GM18951 (cell line): Measurements from ENCODE around the gene CHD5.

ENCODE experiments used
- POLR2A ChIP-seq: IDR thresholded peaks from 4 replicates; pipeline ENCODE4 v1.6.1; 2011; ENCODE audit warnings: mild to moderate bottlenecking; ENCODE audit not compliant: insufficient read length, insufficient read depth; ENCODE audit errors: extremely low read depth
- in situ Hi-C: fragments of 300-500 bp; cut with MboI; formaldehyde crosslinking; loops from one replicate; pipeline ENCODE4 v1.12.0; 2022; ENCODE audit warnings: low sequenced_read_pairs, mixed read lengths, inconsistent platforms; ENCODE audit not compliant: unreplicated experiment

Gene CHD5

GRCh38 chr1:6113116-6113515 is 67.0 kb downstream of the CHD5 start:
- in situ Hi-C loops: no loop called here

GRCh38 chr1:6112690-6113005 is 67.5 kb downstream of the CHD5 start:
- TF ChIP-seq POLR2A: no peak
- in situ Hi-C loops: no loop called here

More at GRCh38 chr1:6113116-6113515, 67.0 kb downstream of the CHD5 start:
- TF ChIP-seq POLR2A: no peak

- no peak for TF ChIP-seq POLR2A
- in situ Hi-C loops: no loop called here
These were observed 68.0 kb downstream of the CHD5 start for GRCh38 chr1:6111991-6112689.

- in situ Hi-C loops: no loop called here
- TF ChIP-seq POLR2A: no peak
These were observed 68.5 kb downstream of the CHD5 start for GRCh38 chr1:6111571-6111970.

GRCh38 chr1:6110326-6110725 is 69.8 kb downstream of the CHD5 start:
- in situ Hi-C loops: no loop called here

GRCh38 chr1:6109688-6110087 is 70.4 kb downstream of the CHD5 start:
- no peak for TF ChIP-seq POLR2A

More at GRCh38 chr1:6110326-6110725, 69.8 kb downstream of the CHD5 start:
- no peak for TF ChIP-seq POLR2A

GRCh38 chr1:6108937-6109614 is 71.0 kb downstream of the CHD5 start:
- in situ Hi-C loops: no loop called here
- TF ChIP-seq POLR2A: no peak

More at GRCh38 chr1:6109688-6110087, 70.4 kb downstream of the CHD5 start:
- in situ Hi-C loops: no loop called here

- in situ Hi-C loops: no loop called here
- no peak for TF ChIP-seq POLR2A
These were observed 71.6 kb downstream of the CHD5 start for GRCh38 chr1:6108476-6108875.

- in situ Hi-C loops: no loop called here
- TF ChIP-seq POLR2A: no peak
These were observed 72.4 kb downstream of the CHD5 start for GRCh38 chr1:6107409-6108356.

GRCh38 chr1:6106977-6107376 is 73.1 kb downstream of the CHD5 start:
- in situ Hi-C loops: no loop called here
- no peak for TF ChIP-seq POLR2A

- no peak for TF ChIP-seq POLR2A
- in situ Hi-C loops: no loop called here
These were observed 73.8 kb downstream of the CHD5 start for GRCh38 chr1:6106321-6106731.

GRCh38 chr1:6105763-6106162 is 74.4 kb downstream of the CHD5 start:
- in situ Hi-C loops: no loop called here
- no peak for TF ChIP-seq POLR2A

- TF ChIP-seq POLR2A: no peak
- in situ Hi-C loops: no loop called here
These were observed 74.9 kb downstream of the CHD5 start for GRCh38 chr1:6105218-6105679.

GRCh38 chr1:6104631-6105030 is 75.5 kb downstream of the CHD5 start:
- in situ Hi-C loops: no loop called here
- no peak for TF ChIP-seq POLR2A
